GM19239 (cell line): ENCODE data around the gene PTPRR.
"Not testable (repeated sequence)": the region's sequence is repeated elsewhere in the genome, so short reads cannot be mapped to it uniquely, and the experiment has no call there.

Source experiments
- DNase-seq: peaks from one replicate; pipeline ENCODE4 v3.0.0; 2011; ENCODE audit warnings: low spot score; ENCODE audit not compliant: insufficient read length
- FAIRE-seq: peaks from 2 replicates; lab custom pipeline; 2011; peaks lifted over from hg19 to GRCh38; lab: Jason Lieb, UNC

Gene PTPRR

DNA sequence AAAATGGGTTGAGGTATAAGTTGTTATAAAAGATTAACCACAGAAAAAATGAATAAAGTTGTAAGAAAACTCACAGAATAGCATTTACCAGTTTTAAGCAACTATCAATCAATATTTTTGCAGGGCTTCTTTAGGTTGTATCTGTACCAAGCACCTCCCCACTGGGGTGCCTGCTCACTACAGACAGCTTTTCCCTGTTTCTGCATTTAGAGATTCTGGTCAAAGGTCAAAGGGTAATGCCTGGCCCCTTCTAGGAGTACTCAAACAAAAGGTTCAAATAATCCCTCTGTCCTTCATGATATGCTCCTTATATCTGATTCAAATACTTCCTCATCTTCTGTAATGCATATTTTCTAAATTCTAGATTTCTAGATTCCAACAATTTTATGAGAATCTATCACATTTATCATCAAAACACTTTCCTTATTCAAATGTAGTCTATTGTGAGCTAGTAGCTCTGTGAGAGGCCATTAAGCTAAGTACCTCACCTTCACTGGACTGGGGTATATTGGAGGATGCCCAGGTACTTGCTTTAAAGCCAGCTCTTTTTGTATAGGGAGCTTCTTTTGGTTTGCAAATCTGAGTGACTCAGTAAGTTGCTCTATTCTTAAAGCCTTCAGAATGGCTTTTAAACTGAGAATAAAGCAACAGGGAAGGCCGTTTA, 162.6 kb downstream of the PTPRR start:
- no peak for FAIRE-seq

GRCh38 chr12:70756791-70757190, 163.7 kb downstream of the PTPRR start:
- no peak for FAIRE-seq
- no peak for DNase-seq

More for the DNA sequence above, 162.6 kb downstream of the PTPRR start:
- DNase-seq, result no peak

GRCh38 chr12:70756118-70756517, 164.4 kb downstream of the PTPRR start:
- FAIRE-seq (no peak), DNase-seq (no peak)

DNA sequence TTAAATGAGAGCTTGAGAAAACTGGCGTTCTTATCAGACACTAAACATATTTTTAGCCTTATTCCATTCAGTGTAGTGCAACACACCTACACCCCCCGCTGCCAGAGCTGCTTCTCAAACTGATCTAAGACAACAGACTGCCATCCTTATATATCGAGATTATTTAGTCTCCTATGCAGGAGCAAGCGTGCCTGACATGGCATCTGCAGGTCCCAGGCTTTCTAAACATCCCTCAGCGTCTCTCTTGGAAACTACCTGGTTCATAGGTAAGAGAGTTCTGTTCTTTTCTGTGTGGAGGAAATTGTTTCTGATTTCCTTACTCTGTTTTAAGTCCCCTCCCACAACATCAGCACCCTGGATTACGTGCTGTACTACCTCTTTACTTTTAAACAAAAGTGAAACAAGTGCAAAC, 166.2 kb downstream of the PTPRR start:
- no peak for DNase-seq
- no peak for FAIRE-seq

- DNase-seq (no peak), FAIRE-seq (no peak)
Observed at GRCh38 chr12:70752327-70752726, 168.2 kb downstream of the PTPRR start.

DNA sequence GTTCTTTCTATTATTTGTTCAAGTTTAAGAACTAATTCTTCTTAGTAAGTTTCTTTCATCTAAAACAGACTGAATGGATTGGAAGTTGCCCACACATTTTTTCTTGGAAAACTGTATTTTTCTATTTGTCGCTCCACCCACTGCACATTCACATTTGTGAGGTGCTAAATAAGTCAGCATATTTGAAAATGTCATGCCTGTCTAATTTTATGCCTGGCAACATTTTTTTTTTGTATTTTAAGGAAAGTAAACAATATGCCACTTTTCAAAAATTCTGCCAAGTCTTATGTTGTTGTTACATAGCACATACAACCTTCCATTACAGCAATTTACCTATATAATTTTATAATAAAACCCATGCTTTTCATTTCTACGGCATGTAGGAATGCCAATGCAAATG, 170.6 kb downstream of the PTPRR start:
- DNase-seq (no peak), FAIRE-seq (no peak)

DNA sequence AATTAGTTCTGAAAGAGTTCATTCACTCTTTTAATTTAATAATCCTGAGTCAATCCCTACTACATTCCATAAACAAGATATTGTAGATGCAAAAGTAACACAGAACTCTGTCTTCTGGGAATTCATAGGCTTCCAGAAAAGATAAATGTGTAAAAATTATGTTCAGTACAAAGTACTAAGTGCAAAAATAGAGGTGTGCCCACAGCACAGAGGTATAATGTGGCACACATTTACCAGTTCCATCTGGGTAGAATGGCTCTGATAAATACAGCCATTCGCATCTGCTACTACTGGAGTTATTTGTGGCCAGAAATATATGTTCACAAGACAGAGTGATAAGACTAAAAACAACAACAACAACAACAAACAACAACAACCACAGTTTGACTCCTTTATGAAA, 171.7 kb downstream of the PTPRR start:
- no peak for FAIRE-seq

GRCh38 chr12:70747445-70748260, 172.9 kb downstream of the PTPRR start:
- FAIRE-seq (no peak), DNase-seq (no peak)

More for the DNA sequence above, 171.7 kb downstream of the PTPRR start:
- no peak for DNase-seq

DNA sequence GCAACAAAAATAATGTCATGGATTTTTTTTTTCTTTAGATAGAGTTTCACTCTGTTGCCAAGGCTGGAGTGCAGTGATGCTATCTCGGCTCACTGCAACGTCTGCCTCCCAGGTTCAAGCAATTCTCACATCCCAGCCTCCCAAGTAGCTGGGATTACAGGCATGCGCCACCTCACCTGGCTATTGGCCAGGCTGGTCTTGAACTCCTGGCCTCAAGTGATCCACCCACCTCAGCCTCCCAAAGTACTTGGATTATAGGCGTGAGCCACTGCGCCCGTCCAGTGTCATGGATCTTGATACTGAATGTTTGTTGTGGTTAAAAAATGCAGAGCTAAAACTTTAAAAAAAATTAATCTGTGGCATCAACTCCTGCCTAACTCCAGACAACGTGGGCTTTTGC, 175.5 kb downstream of the PTPRR start:
- no peak for DNase-seq
- no peak for FAIRE-seq

- FAIRE-seq (no peak), DNase-seq (no peak)
Observed at GRCh38 chr12:70744178-70744577, 176.4 kb downstream of the PTPRR start.

DNA sequence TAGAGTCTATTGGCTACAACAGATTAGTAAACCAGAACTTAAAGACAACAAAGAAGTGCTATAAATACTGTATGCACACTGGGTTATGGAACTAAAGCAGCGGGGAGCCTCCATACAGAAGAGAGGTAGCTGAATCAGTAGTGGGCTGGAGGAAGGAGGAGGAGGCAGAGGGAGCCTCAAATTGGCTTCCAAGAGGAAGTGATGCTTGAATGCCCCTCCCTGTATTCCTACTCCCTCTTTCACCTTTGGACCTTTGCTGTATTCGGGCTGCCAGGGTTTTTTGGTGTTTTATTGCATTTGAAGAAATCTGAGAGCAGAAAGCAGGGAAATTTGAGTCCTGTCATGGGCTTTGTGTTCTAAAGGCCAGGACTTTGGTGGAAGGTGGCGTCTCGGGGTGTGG, 179.3 kb downstream of the PTPRR start:
- FAIRE-seq (no peak), DNase-seq (no peak)

GRCh38 chr12:70739756-70740155, 180.8 kb downstream of the PTPRR start:
- no peak for DNase-seq
- no peak for FAIRE-seq

GRCh38 chr12:70736351-70737133, 184.0 kb downstream of the PTPRR start:
- FAIRE-seq (no peak), DNase-seq (no peak)

- DNase-seq, FAIRE-seq: not testable (repeated sequence)
Observed at GRCh38 chr12:70735197-70735596, 185.3 kb downstream of the PTPRR start.

DNA sequence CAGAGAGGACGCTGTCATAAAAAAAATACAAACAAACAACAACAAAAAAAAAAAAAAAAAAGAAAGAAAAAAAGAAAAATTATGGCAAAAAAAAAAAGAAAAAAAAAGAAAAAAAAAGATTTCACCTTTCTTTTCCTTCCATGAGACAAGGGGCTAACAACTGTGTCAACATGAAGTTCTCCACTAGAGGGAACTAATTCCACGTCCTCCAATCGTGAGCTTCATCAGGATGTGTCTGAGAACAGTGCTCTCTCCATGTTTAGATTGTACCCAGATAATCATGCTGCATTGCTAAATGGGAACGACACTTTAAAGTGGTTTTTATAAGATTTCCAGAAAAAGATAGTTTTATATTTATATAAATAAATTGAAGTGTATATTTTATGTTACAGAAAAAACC, 187.2 kb downstream of the PTPRR start:
- FAIRE-seq, result peak; percentile 68

DNA sequence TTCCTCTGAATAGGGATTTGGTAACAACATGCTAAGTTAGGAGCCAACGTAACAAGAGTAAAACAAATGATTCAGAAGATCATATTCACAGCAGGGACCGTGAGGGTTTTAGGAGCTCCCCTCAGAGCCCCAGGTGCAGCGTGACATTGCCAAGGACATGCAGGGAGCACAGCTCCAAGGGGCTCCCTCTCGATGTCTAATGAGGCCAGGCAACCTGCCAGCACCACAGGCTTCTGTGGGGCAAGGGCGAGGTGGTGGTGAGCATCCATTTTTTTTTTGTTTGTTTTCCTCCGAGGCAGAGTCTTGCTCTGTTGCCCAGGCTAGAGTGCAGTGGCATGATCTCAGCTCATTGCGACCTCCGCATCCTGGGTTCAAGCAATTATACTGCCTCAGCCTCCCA, 188.3 kb downstream of the PTPRR start:
- no peak for DNase-seq
- no peak for FAIRE-seq

More for the DNA sequence above, 187.2 kb downstream of the PTPRR start:
- peak; percentile 35 for DNase-seq

DNA sequence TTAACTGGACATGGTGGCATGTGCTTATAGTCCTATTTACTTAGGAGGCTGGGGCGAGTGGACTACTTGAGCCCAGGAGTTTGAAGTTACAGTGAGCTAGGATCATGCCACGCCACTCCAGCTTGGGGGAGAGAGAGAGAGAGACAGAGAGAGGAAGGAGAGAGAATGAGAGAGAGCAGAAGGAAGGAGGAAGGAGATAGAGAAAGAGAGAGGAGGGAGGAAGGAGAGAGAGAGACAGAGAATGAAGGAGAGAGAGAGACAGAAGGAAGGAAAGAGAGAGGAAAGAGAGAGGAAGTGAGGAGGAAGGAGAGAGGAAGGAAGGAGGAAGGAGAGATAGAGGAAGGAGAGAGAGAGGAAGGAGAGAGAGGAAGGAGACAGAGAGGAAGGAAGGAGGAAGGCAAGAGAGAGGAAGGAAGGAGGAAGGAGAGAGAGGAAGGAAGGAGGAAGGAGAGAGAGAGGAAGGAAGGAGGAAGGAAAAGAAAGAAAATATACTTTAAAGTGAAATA, 189.8 kb downstream of the PTPRR start:
- DNase-seq (no peak), FAIRE-seq (no peak)

- DNase-seq (no peak), FAIRE-seq (no peak)
Observed at GRCh38 chr12:70724444-70724843, 196.1 kb downstream of the PTPRR start.

DNA sequence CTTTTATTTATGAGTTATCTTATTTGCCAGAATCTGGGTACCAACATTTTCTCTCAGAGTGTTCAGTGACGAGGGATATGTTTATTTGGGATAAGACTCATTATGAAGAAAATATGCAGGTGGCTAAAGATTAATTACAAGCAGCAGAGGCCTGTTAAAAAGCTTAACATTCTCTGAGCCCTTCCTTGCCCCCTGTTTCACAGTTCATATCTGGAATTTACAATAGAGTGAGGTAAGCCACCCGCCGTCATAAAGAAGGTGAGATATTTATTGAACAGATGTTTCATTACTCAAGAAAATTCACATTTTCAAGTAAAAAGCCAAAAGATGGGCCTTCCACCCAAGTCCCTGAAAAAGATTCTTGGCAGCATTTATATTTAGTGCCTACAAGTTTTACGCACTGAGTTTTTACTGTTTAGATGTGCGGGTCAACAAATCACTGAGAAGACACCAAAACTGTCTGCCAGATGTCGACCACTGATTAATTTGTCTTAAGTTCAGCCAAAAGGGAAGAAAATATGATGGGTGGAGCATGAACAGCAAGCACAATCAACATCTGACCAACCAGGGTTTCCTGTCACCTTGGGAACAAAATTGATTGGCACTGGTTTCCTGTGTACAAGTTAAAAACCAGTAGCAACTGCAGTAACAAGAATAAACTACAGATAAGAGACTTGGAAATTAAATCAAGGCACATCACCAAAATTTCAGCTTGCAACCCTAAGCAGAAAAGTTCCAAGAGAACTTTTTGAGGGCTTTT, 197.8 kb downstream of the PTPRR start:
- FAIRE-seq, result no peak

More for the DNA sequence above, 197.8 kb downstream of the PTPRR start:
- DNase-seq, result no peak
